Uterus (tissue), 2 donors: ENCODE measurements around the gene AADACL4.

Experiments
- POLR2A ChIP-seq, 2 donors: fragments of 450-650 bp; IDR thresholded peaks; one replicate each; pipeline ENCODE4 v1.6.1; 2016; ENCODE audit warnings: antibody characterized with exemption in 2 of 2, mild to moderate bottlenecking in 1 of 2, moderate library complexity in 1 of 2
- TF ChIP-seq, protein P1 (sequence below), 4 experiments: fragments of 200-600 bp in 2 of 4; fragments of 450-650 bp in 2 of 4; sonication (generic) in 2 of 4; IDR thresholded peaks; one replicate each; pipeline ENCODE4 v1.5.1; 2016 to 2019; ENCODE audit warnings: antibody characterized with exemption in 4 of 4, mild to moderate bottlenecking in 2 of 4, moderate library complexity in 1 of 4

DNA sequence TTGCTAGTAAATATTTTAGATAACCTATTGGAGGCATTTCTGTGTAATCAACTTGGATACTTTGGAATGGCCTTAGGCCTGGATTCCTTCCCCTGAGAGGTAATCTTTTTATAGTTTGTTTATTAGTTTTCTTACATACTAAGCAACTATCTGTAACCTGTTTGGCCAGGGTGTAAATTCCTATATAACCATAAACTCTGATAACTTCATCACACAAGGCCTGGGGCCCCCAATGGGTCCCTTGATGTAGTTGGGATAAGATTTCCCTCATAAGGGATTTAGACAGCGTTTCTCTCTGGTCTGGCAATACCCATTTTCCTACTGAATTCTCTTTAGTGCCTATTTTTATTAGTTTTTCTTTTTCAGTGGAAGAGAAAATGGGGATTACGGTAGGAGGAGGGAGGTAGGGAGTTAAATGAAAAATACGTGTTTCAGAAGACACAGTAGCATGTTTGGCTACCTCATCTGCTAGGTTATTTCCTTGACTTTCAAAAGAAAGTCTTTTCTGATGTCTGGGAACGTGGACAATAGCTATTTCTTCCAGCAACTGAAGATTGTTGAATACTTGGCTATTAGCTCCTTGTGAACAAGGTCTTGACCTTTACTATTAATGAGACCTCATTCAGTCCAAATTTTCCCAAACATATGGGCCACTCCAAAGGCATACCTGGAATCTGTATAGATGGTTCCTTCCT, 64.7 kb downstream of the AADACL4 start:
- TF ChIP-seq, protein P1, sequence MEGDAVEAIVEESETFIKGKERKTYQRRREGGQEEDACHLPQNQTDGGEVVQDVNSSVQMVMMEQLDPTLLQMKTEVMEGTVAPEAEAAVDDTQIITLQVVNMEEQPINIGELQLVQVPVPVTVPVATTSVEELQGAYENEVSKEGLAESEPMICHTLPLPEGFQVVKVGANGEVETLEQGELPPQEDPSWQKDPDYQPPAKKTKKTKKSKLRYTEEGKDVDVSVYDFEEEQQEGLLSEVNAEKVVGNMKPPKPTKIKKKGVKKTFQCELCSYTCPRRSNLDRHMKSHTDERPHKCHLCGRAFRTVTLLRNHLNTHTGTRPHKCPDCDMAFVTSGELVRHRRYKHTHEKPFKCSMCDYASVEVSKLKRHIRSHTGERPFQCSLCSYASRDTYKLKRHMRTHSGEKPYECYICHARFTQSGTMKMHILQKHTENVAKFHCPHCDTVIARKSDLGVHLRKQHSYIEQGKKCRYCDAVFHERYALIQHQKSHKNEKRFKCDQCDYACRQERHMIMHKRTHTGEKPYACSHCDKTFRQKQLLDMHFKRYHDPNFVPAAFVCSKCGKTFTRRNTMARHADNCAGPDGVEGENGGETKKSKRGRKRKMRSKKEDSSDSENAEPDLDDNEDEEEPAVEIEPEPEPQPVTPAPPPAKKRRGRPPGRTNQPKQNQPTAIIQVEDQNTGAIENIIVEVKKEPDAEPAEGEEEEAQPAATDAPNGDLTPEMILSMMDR (IDR thresholded peaks at IDR 0.05) = no peak
- no peak for TF ChIP-seq POLR2A (IDR thresholded peaks at IDR 0.05)
